ENCODE data around the gene C1QB.
"Not testable (repeated sequence)": the region's sequence is repeated elsewhere in the genome, so short reads cannot be mapped to it uniquely, and the experiment has no call there.

The C1QB gene

DNA sequence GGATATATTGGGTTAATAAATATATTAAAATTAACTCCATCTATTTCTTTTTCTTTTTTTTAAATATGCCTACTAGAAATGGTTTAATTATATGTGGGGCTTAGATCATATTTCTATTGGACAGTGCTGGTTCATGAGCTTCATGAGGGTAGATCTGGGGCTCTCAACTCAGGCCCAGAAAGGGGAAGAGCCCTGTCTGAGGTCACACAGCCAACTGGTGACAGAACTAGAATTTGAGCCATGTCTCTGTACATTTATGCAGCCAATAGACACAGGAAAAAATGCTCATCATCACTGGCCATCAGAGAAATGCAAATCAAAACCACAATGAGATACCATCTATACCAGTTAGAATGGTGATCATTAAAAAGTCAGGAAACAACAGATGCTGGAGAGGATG is 52.5 kb downstream of the C1QB start:
- Histone ChIP-seq H3K4me3 (ENCODE audit: low read depth, low read length) (no peak overlapping the region), H3K36me3 (replicated peaks) (no peaks in the 10 kb centered on the region), H3K27ac (no peak overlapping the region), H3K27me3 (replicated peaks) (no peaks in the 10 kb centered on the region)
- TF ChIP-seq, protein P1, sequence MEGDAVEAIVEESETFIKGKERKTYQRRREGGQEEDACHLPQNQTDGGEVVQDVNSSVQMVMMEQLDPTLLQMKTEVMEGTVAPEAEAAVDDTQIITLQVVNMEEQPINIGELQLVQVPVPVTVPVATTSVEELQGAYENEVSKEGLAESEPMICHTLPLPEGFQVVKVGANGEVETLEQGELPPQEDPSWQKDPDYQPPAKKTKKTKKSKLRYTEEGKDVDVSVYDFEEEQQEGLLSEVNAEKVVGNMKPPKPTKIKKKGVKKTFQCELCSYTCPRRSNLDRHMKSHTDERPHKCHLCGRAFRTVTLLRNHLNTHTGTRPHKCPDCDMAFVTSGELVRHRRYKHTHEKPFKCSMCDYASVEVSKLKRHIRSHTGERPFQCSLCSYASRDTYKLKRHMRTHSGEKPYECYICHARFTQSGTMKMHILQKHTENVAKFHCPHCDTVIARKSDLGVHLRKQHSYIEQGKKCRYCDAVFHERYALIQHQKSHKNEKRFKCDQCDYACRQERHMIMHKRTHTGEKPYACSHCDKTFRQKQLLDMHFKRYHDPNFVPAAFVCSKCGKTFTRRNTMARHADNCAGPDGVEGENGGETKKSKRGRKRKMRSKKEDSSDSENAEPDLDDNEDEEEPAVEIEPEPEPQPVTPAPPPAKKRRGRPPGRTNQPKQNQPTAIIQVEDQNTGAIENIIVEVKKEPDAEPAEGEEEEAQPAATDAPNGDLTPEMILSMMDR (IDR thresholded peaks at IDR 0.05; ENCODE audit: low read depth, low read length, missing control alignments), result no peak
- no peak for DNase-seq
- in situ Hi-C loops (cut with HindIII; ENCODE audit: low pct_ligation_motif_present, low sequenced_read_pairs), result no loop called here

DNA sequence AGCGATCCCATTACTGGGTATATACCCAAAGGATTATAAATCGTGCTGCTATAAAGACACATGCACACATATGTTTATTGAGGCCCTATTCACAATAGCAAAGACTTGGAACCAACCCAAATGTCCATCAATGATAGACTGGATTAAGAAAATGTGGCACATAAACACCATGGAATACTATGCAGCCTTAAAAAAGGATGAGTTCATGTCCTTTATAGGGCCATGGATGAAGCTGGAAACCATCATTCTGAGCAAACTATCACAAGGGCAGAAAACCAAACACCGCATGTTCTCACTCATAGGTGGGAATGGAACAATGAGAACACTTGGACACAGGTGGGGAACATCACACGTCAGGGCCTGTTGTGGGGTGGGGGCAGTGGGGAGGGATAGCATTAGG is 53.1 kb downstream of the C1QB start:
- H3K4me3 ChIP-seq (ENCODE audit: low read depth, low read length); DNase-seq; H3K36me3 ChIP-seq (replicated peaks); in situ Hi-C loops (cut with HindIII; ENCODE audit: low pct_ligation_motif_present, low sequenced_read_pairs); H3K27ac ChIP-seq; H3K27me3 ChIP-seq (replicated peaks): not testable (repeated sequence)

DNA sequence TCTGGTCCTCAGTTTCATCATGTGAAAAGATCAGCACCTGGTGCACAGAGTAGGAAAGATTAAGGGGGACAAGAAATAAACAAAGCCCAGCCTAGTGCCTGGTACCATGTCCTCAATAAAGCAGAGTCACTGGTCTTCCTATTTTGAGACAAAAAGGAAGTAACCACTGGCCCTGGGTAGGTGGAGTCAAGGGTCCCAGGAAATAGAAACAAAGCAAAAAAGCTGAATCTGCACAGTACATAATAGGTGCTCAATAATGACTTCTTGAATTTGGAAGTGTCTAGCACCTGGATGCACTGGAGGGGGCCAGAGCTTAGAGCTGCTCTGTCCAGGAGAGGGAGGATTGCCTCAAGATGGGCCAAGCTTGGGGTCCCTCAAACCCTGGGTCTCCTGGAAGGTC is 55.7 kb downstream of the C1QB start:
- no peaks in the 10 kb centered on the region for H3K27me3 ChIP-seq (replicated peaks)
- no peak overlapping the region for H3K4me3 ChIP-seq (ENCODE audit: low read depth, low read length)

GRCh38 chr1:22709227-22709626 is 56.2 kb downstream of the C1QB start:
- H3K36me3 ChIP-seq (replicated peaks), result no peaks in the 10 kb centered on the region
- TF ChIP-seq, protein P1 (IDR thresholded peaks at IDR 0.05; ENCODE audit: low read depth, low read length, missing control alignments), result peak; percentile 69
- H3K27ac ChIP-seq, result no peak overlapping the region
- no peaks in the 10 kb centered on the region for H3K27me3 ChIP-seq (replicated peaks)
- H3K4me3 ChIP-seq (ENCODE audit: low read depth, low read length), result no peak overlapping the region
- DNase-seq, result no peak
- in situ Hi-C loops (cut with HindIII; ENCODE audit: low pct_ligation_motif_present, low sequenced_read_pairs), result no loop called here

More for the DNA sequence above, 55.7 kb downstream of the C1QB start:
- DNase-seq, result no peak
- in situ Hi-C loops (cut with HindIII; ENCODE audit: low pct_ligation_motif_present, low sequenced_read_pairs), result no loop called here
- H3K27ac ChIP-seq, result no peak overlapping the region
- TF ChIP-seq, protein P1 (IDR thresholded peaks at IDR 0.05; ENCODE audit: low read depth, low read length, missing control alignments), result no peak
- no peaks in the 10 kb centered on the region for H3K36me3 ChIP-seq (replicated peaks)

DNA sequence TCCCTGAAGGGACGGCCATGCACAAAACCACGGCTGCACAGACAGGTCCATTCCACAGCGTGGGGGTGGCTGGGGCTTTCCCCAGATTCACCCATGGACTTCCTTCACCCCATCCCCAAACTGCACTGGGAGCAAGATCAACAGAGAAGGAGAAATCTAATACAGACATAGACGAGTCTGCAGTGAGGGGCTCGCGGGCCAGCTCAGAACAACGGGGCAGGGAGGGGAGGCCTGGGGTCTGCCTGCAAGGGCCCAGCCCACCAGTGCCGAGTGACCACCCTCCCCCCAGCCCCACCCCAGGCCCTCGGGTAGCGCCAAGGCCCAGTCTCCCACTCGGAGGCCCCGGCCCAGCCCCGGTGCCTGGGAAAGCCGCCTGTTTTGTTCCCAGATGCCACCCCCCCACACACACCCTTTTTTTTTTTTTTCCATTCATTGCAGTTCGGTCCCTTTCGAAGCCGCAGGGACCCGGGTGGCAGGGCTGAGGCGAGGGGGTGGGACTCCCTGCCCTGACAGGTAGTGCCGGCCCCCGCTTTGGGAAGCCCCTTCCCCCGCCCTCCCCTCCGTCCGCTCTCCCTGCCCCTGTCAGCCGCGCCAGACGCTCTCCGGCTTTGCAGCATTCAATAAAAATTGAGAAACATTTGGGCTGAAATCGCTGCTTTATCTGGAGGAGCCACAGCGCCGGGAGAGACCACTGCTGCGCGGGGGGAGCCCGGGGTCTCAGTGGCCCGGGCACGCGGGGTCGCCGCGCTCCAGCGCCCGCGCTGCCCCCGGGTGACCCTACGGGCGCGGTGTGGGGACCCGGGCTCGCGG is 57.1 kb downstream of the C1QB start:
- no peak overlapping the region for H3K27ac ChIP-seq
- peak overlapping the region; percentile 60 for H3K4me3 ChIP-seq (ENCODE audit: low read depth, low read length)
- DNase-seq, result peak; percentile 57
- no peaks in the 10 kb centered on the region for H3K27me3 ChIP-seq (replicated peaks)
- no peaks in the 10 kb centered on the region for H3K36me3 ChIP-seq (replicated peaks)
- in situ Hi-C loops (cut with HindIII; ENCODE audit: low pct_ligation_motif_present, low sequenced_read_pairs), result no loop called here
- TF ChIP-seq, protein P1 (IDR thresholded peaks at IDR 0.05; ENCODE audit: low read depth, low read length, missing control alignments), result no peak

DNA sequence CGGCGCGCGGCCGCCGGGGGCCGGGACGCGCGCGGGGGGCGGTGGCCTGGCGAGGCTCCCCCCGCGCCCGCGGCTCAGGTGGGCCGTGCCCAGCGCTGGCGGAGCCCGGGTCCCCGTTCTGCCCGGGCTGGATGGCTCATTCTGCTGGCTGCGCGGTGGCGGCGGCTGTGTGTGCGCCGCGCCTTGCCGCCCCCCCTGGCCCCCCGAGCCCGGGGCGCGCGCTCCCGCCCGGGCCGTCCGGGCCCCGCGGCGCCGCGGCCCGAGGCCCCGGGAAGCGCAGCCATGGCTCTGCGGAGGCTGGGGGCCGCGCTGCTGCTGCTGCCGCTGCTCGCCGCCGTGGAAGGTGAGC is 57.6 kb downstream of the C1QB start, which contains the start of gene EPHB2:
Gene EPHB2 (plus strand): TSS at position 139 of the 349 bp plus-strand sequence. CDS start 144 bp downstream, at position 283.
- no peaks in the 10 kb centered on the region for H3K27me3 ChIP-seq (replicated peaks)
- TF ChIP-seq, protein P1 (IDR thresholded peaks at IDR 0.05; ENCODE audit: low read depth, low read length, missing control alignments), result no peak
- in situ Hi-C loops (cut with HindIII; ENCODE audit: low pct_ligation_motif_present, low sequenced_read_pairs), result no loop called here
- no peak for DNase-seq
- H3K27ac ChIP-seq, result no peak within 1 kb of the TSS
- H3K36me3 ChIP-seq (replicated peaks), result no peaks in the 10 kb centered on the region
- peak within 1 kb of the TSS; percentile 60 for H3K4me3 ChIP-seq (ENCODE audit: low read depth, low read length)

Measured in brain microvascular endothelial cell (primary cell).